Sigmoid colon (tissue), 7 donors: ENCODE results near the gene SETDB2. TPM values are rescaled to one million over a fixed set of nuclear protein-coding genes. Genes with fewer than 3 reads are reported as not detected.

ENCODE experiments used
- DNase-seq: peaks from one replicate; pipeline ENCODE4 v3.0.0-alpha.2; 2019
- H3K27ac ChIP-seq, 4 donors: fragments of 200-600 bp; sonication (generic); one replicate each; pipeline ENCODE4 v1.5.1; 2016 to 2019; ENCODE audit warnings: mild to moderate bottlenecking in 1 of 4
- H3K27me3 ChIP-seq, 3 donors: fragments of 200-600 bp; sonication (generic); one replicate each; pipeline ENCODE4 v1.5.1; 2019; ENCODE audit warnings: mild to moderate bottlenecking in 1 of 3
- H3K36me3 ChIP-seq, 4 donors: fragments of 200-600 bp; sonication (generic); one replicate each; pipeline ENCODE4 v1.5.1; 2016 to 2019
- H3K4me1 ChIP-seq, 4 donors: fragments of 200-600 bp; sonication (generic); one replicate each; pipeline ENCODE4 v1.5.1; 2017 to 2019
- H3K4me3 ChIP-seq, 4 donors: fragments of 200-600 bp; sonication (generic); one replicate each; pipeline ENCODE4 v1.5.1; 2017 to 2019; ENCODE audit warnings: mild to moderate bottlenecking in 2 of 4, moderate library complexity in 1 of 4
- H3K9me3 ChIP-seq, 4 donors: fragments of 200-600 bp in 3 of 4; sonication (generic) in 3 of 4; one replicate each; pipeline versions ENCODE4 v1.5.1 to v1.6.1; 2013 to 2019
- EP300 ChIP-seq, 4 donors: sonication (generic); formaldehyde crosslinking; IDR thresholded peaks; one replicate each; pipeline ENCODE4 v1.6.1; 2017; ENCODE audit warnings: antibody characterized with exemption in 4 of 4
- POLR2A ChIP-seq, 2 donors: fragments of 450-650 bp; IDR thresholded peaks; one replicate each; pipeline ENCODE4 v1.6.1; 2016; ENCODE audit warnings: antibody characterized with exemption in 2 of 2, mild to moderate bottlenecking in 2 of 2, moderate library complexity in 2 of 2
- POLR2AphosphoS5 ChIP-seq, 4 donors: sonication (generic); formaldehyde crosslinking; IDR thresholded peaks; one replicate each; pipeline ENCODE4 v1.6.1; 2017; ENCODE audit warnings: antibody characterized with exemption in 4 of 4
- WGBS, 2 donors: extraction: QIAGEN DNeasy Blood & Tissue Kit; methylation state at CpG; one replicate each; pipeline ENCODE4 v1.1.7; 2013; 5-methylcytosine and 5-hydroxymethylcytosine counted together
- intact Hi-C: fragments of 100-400 bp; cut with DNase I; formaldehyde crosslinking; loops from one replicate; pipeline ENCODE4 v1.15.1; 2023
- polyA plus RNA-seq, 3 donors: library from polyadenylated mRNA; stranded (reverse); fragments of 200-250 nt; gene quantifications; one replicate each; pipeline ENCODE4 v1.2.3, GENCODE V29; 2013
- total RNA-seq, 4 donors: library from RNA; depleted of rRNA; stranded (reverse); fragments of >200 nt; gene quantifications; one replicate each; pipeline ENCODE4 v1.1.0, GENCODE V29; 2016
- TF ChIP-seq, protein P1 (sequence below), 4 experiments: fragments of 450-650 bp in 3 of 4; fragments of 200-600 bp in 1 of 4; IDR thresholded peaks; one replicate each; pipeline ENCODE4 v1.5.1; 2016 to 2019; ENCODE audit warnings: antibody characterized with exemption in 4 of 4, mild to moderate bottlenecking in 3 of 4, moderate library complexity in 2 of 4
- donor health status: healthy with polysubstance abuse.
- donor health status: Bipolar disorder and iron deficiency.
- donor health status: healthy.

SETDB2 gene
- total and polyA plus RNA-seq, 7 donors = 3.6 to 12.5 (median 7.5) TPM

DNA sequence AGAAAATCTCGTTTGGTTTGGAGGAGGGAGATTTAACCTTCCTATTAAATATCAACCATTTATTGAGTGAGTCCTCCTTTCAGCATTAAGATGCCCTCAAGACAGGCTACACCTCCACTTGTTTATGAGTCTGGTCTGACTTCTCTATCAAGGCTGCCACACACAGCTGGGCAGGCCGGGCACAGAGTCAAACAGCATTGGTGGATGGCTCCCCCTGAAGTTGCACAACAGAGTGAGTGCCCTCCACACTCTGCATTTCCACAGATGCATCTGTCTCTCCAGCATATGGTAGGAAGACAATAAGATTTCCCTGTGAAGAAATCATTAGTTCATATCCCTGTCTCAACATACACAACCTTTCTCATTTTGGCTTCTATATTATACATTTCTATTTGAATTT is 83.0 kb downstream of the SETDB2 start:
- H3K4me3 ChIP-seq = no peak overlapping the region
- no peak for DNase-seq
- peaks cover 0 to 3% (median 2%) of the 10 kb centered on the region in 4 donors for H3K4me1 ChIP-seq
- intact Hi-C loops = no loop called here
- no peaks in the 10 kb centered on the region for H3K9me3 ChIP-seq
- no peak overlapping the region for H3K27ac ChIP-seq
- no peaks in the 10 kb centered on the region for H3K27me3 ChIP-seq
- H3K36me3 ChIP-seq = peaks cover 0 to 59% (median 2%) of the 10 kb centered on the region in 4 donors
- WGBS, 2 donors = 72 to 73% methylated on average over 2 of the region's 2 CpGs
- TF ChIP-seq POLR2AphosphoS5 (IDR thresholded peaks at IDR 0.05) = no peak
- TF ChIP-seq EP300 (IDR thresholded peaks at IDR 0.05) = no peak
- no peak for TF ChIP-seq POLR2A (IDR thresholded peaks at IDR 0.05)
- TF ChIP-seq, protein P1, sequence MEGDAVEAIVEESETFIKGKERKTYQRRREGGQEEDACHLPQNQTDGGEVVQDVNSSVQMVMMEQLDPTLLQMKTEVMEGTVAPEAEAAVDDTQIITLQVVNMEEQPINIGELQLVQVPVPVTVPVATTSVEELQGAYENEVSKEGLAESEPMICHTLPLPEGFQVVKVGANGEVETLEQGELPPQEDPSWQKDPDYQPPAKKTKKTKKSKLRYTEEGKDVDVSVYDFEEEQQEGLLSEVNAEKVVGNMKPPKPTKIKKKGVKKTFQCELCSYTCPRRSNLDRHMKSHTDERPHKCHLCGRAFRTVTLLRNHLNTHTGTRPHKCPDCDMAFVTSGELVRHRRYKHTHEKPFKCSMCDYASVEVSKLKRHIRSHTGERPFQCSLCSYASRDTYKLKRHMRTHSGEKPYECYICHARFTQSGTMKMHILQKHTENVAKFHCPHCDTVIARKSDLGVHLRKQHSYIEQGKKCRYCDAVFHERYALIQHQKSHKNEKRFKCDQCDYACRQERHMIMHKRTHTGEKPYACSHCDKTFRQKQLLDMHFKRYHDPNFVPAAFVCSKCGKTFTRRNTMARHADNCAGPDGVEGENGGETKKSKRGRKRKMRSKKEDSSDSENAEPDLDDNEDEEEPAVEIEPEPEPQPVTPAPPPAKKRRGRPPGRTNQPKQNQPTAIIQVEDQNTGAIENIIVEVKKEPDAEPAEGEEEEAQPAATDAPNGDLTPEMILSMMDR (IDR thresholded peaks at IDR 0.05) = no peak

DNA sequence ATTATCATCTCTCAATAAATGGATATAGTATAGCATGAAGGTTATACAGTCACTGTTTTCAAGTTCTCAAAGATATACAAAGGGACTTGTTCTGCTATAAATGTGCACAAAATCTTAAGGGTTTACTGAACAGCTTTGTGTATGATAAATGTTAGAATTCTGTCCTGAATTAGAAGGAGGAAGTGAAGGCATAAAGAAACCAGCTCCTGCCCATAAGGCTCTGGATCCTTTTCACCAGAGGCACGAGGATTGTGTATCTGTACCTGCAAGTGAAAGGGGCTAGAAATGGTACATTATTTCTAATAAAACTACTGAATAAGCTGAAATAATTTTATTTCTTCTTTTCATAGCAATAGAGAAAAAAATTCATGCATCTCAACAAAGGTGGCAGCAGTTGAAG is 84.1 kb downstream of the SETDB2 start:
- Histone ChIP-seq H3K36me3 (peaks cover 0 to 51% (median 2%) of the 10 kb centered on the region in 4 donors), H3K9me3 (no peaks in the 10 kb centered on the region), H3K4me3 (no peak overlapping the region), H3K27ac (no peak overlapping the region), H3K27me3 (no peaks in the 10 kb centered on the region), H3K4me1 (peaks cover 0 to 6% (median 2%) of the 10 kb centered on the region in 4 donors)
- intact Hi-C loops = no loop called here
- 60 to 78% methylated on average over 1 of the region's 1 CpG for WGBS, 2 donors
- TF ChIP-seq POLR2A (IDR thresholded peaks at IDR 0.05) (no peak), POLR2AphosphoS5 (IDR thresholded peaks at IDR 0.05) (no peak), EP300 (IDR thresholded peaks at IDR 0.05) (no peak)
- TF ChIP-seq, protein P1 (IDR thresholded peaks at IDR 0.05) = no peak
- no peak for DNase-seq

DNA sequence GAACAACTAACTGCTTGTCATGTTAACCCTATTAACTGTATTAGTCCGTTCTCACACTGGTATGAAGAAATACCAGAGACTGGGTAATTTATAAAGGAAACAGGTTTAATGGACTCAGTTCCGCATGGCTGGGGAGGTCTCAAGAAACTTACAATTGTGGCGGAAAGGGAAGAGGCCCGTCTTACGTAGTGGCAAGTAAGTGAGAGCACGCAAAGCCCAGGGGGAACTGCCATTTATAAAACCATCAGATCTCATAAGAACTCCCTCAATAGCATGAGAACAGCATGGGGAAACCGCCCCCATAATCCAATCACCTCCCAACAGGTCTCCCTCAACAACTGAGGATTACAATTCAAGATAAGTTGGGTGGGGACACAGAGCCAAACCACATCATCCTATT is 86.4 kb downstream of the SETDB2 start:
- H3K4me1 ChIP-seq = peaks cover 0 to 6% (median 2%) of the 10 kb centered on the region in 4 donors
- no peak for DNase-seq
- H3K36me3 ChIP-seq = peaks cover 0 to 40% (median 6%) of the 10 kb centered on the region in 4 donors
- H3K27ac ChIP-seq = no peak overlapping the region
- no peaks in the 10 kb centered on the region for H3K27me3 ChIP-seq
- H3K4me3 ChIP-seq = no peak overlapping the region
- 68 to 92% methylated on average over 7 of the region's 7 CpGs for WGBS, 2 donors
- intact Hi-C loops = no loop called here
- no peak for TF ChIP-seq POLR2AphosphoS5 (IDR thresholded peaks at IDR 0.05)
- TF ChIP-seq, protein P1 (IDR thresholded peaks at IDR 0.05) = no peak
- no peak for TF ChIP-seq POLR2A (IDR thresholded peaks at IDR 0.05)
- no peak for TF ChIP-seq EP300 (IDR thresholded peaks at IDR 0.05)
- no peaks in the 10 kb centered on the region for H3K9me3 ChIP-seq

DNA sequence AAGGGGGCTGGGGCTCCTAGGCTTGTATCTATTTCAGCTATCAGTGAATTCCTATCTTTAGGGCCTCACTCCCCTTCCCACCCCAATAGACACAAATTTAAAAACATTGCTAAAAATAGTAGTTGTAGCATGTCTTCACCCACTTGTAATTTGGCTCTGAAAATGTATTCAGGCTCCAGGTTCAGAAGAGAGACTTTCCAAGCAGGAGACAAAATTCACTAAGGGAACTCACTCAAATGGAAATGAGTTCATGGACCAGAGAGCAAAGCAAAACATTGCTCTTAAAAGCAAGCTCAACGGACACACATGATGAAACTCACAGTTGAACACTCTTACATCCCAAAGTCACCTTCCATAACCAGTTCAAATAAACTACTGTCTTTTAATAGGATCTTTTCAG is 88.5 kb downstream of the SETDB2 start:
- TF ChIP-seq POLR2A (IDR thresholded peaks at IDR 0.05) = no peak
- TF ChIP-seq POLR2AphosphoS5 (IDR thresholded peaks at IDR 0.05) = no peak
- no peak for TF ChIP-seq EP300 (IDR thresholded peaks at IDR 0.05)
- TF ChIP-seq, protein P1 (IDR thresholded peaks at IDR 0.05) = no peak
- H3K27ac ChIP-seq = no peak overlapping the region
- peaks cover 0 to 20% (median 6%) of the 10 kb centered on the region in 4 donors for H3K36me3 ChIP-seq
- H3K4me1 ChIP-seq = peaks cover 0 to 6% (median 2%) of the 10 kb centered on the region in 4 donors
- intact Hi-C loops = no loop called here
- no peak overlapping the region for H3K4me3 ChIP-seq
- WGBS, 2 donors = 71 to 91% methylated on average over 1 of the region's 1 CpG
- DNase-seq = no peak
- H3K27me3 ChIP-seq = no peaks in the 10 kb centered on the region
- H3K9me3 ChIP-seq = no peaks in the 10 kb centered on the region

DNA sequence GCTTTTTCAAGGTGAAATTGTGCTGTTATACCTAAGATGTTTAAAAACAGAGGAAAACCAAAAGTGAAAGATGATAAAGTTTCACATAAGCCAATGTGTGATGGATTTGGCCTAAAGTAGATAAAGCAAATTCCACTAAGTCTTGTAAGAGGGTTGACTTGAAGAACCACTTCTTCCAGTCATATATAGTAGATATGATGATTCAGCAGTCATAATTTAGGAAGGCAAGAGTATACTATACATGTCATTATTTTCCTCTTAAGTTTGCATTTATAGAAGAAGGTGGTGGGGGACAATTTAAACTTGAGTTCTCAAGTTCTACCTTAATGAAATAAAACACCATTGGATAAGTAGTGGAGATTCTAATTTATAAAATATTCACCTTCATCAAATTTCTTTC is 88.9 kb downstream of the SETDB2 start:
- H3K36me3 ChIP-seq = peaks cover 0 to 19% (median 6%) of the 10 kb centered on the region in 4 donors
- DNase-seq = no peak
- H3K4me3 ChIP-seq = no peak overlapping the region
- no peak for TF ChIP-seq EP300 (IDR thresholded peaks at IDR 0.05)
- no peaks in the 10 kb centered on the region for H3K9me3 ChIP-seq
- H3K4me1 ChIP-seq = peaks cover 0 to 6% (median 2%) of the 10 kb centered on the region in 4 donors
- intact Hi-C loops = no loop called here
- no peak overlapping the region for H3K27ac ChIP-seq
- no peaks in the 10 kb centered on the region for H3K27me3 ChIP-seq
